ENCODE results near the gene EIF2B1.

EIF2B1 gene

DNA sequence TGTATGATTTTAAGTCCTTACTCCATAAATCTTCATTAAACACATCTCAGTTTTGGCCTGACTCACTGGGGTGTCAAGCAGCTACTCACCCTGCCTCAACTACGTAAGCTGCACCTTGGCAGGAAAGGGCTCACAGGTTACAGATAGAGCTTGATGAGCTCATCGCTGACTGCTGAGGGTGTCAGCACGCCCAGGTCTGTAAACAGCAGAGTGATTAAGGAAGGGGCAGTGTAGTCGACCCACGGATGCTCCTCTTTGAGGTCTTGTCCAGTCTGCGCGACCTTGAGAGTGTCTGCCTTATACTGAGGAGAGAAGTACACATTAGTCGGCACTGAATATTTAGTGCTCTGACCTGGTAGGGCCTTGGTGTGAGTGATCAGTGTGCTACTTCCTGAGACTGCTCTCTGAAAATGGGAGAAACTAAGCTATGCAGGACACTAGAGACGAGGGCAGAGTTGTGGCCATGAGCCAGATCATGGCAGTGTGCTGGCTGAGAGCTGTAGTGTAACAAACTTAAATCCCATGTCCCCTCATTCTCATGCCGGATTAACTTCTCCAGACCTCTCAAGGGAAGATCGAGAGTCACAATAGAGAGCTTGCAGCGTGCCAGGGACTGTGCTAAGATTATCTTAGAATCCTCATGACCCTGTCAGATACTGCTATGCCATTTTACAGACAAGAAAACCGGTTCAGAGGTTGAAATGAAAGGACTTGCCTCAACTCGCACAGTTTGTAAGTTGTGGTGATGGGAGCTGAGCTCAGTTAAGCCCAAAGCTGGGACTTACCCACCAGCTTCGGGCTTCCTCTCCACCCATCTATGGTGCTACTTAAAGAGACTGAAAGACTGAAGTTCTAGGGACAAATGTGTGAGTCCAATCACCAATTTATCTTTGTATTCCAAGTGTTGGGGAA is 11.6 kb downstream of the EIF2B1 start:
- Histone ChIP-seq H3K9me2 (replicated peaks; ENCODE audit: insufficient read depth, low read length) (no peaks in the 10 kb centered on the region), H3K4me3 (ENCODE audit: low read length) (no peak overlapping the region), H3F3A (ENCODE audit: insufficient read depth, low read length) (no peaks in the 10 kb centered on the region), H3K36me3 (replicated peaks; ENCODE audit: insufficient read depth, low read length) (no peaks in the 10 kb centered on the region), H3K9ac (ENCODE audit: low read length) (no peak overlapping the region), H4K20me1 (ENCODE audit: insufficient read depth, low read length) (no peaks in the 10 kb centered on the region), H3K27me3 (replicated peaks; ENCODE audit: insufficient read depth, low read length) (no peaks in the 10 kb centered on the region), H3K79me2 (ENCODE audit: low read length) (no peaks in the 10 kb centered on the region), H3K27ac (ENCODE audit: low read length) (no peak overlapping the region), H3K9me3 (replicated peaks; ENCODE audit: insufficient read depth, low read length) (no peaks in the 10 kb centered on the region), H2AFZ (ENCODE audit: low read length) (no peak overlapping the region), H3K4me1 (ENCODE audit: low read length) (no peaks in the 10 kb centered on the region), H3K4me2 (ENCODE audit: low read depth, low read length) (no peak overlapping the region)
- no peak for TF ChIP-seq EZH2 (optimal IDR thresholded peaks at IDR 0.05; ENCODE audit: low read depth, low read length)
- TF ChIP-seq, protein P1, sequence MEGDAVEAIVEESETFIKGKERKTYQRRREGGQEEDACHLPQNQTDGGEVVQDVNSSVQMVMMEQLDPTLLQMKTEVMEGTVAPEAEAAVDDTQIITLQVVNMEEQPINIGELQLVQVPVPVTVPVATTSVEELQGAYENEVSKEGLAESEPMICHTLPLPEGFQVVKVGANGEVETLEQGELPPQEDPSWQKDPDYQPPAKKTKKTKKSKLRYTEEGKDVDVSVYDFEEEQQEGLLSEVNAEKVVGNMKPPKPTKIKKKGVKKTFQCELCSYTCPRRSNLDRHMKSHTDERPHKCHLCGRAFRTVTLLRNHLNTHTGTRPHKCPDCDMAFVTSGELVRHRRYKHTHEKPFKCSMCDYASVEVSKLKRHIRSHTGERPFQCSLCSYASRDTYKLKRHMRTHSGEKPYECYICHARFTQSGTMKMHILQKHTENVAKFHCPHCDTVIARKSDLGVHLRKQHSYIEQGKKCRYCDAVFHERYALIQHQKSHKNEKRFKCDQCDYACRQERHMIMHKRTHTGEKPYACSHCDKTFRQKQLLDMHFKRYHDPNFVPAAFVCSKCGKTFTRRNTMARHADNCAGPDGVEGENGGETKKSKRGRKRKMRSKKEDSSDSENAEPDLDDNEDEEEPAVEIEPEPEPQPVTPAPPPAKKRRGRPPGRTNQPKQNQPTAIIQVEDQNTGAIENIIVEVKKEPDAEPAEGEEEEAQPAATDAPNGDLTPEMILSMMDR (IDR thresholded peaks at IDR 0.05; ENCODE audit: low read length), result no peak
- TF ChIP-seq EZH2phosphoT487 (IDR thresholded peaks at IDR 0.05; ENCODE audit: low read length), result no peak
- DNase-seq, result no peak

DNA sequence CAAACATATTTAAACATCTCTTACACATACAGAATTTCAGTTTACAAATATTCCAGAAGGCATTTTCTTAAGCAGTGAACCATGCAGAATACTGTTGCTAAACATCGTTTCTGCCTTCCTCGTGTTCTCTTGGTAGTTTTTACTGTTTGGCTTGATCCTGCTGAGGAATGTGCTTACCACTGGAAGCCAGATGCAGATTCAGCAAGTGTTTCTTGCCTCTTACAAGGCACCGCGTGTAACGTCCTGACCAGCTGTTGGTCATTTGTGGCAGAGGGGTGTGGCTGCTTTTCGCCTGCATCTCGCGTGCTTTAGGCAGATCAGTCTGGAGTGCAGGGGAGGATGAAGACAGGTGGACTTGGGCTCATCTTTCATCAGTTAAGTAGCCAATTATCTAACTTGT is 12.4 kb downstream of the EIF2B1 start:
- H3K4me1 ChIP-seq (ENCODE audit: low read length), result no peaks in the 10 kb centered on the region
- H3K79me2 ChIP-seq (ENCODE audit: low read length), result no peaks in the 10 kb centered on the region
- H2AFZ ChIP-seq (ENCODE audit: low read length), result no peak overlapping the region
- no peaks in the 10 kb centered on the region for H3K9me3 ChIP-seq (replicated peaks; ENCODE audit: insufficient read depth, low read length)
- no peak overlapping the region for H3K9ac ChIP-seq (ENCODE audit: low read length)
- no peaks in the 10 kb centered on the region for H3F3A ChIP-seq (ENCODE audit: insufficient read depth, low read length)
- no peak overlapping the region for H3K27ac ChIP-seq (ENCODE audit: low read length)
- H4K20me1 ChIP-seq (ENCODE audit: insufficient read depth, low read length), result no peaks in the 10 kb centered on the region
- DNase-seq, result no peak
- no peak overlapping the region for H3K4me3 ChIP-seq (ENCODE audit: low read length)
- H3K9me2 ChIP-seq (replicated peaks; ENCODE audit: insufficient read depth, low read length), result no peaks in the 10 kb centered on the region
- H3K27me3 ChIP-seq (replicated peaks; ENCODE audit: insufficient read depth, low read length), result no peaks in the 10 kb centered on the region
- H3K4me2 ChIP-seq (ENCODE audit: low read depth, low read length), result no peak overlapping the region
- no peak for TF ChIP-seq EZH2phosphoT487 (IDR thresholded peaks at IDR 0.05; ENCODE audit: low read length)
- no peak for TF ChIP-seq EZH2 (optimal IDR thresholded peaks at IDR 0.05; ENCODE audit: low read depth, low read length)
- H3K36me3 ChIP-seq (replicated peaks; ENCODE audit: insufficient read depth, low read length), result no peaks in the 10 kb centered on the region

DNA sequence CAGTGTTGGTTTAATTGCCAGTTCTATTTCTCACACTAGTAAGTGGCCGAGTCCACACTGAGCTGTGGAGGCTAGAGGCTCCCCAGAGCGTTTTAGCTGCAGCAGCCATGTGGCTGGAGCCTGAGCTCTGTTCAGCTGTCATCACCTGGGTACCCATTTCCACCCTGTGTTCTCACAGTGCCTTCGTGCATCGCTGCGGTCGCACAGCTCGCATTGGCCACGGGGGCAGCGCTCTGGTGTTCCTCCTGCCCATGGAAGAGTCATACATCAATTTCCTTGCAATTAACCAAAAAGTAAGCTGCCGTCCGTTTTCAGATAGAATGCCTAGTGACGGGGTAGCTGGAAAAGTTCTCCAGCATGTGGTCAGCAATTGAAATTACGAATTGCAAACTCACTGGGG is 15.9 kb downstream of the EIF2B1 start:
- H3K27ac ChIP-seq (ENCODE audit: low read length), result no peak overlapping the region
- no peaks in the 10 kb centered on the region for H3K79me2 ChIP-seq (ENCODE audit: low read length)
- no peak overlapping the region for H3K4me3 ChIP-seq (ENCODE audit: low read length)
- H3F3A ChIP-seq (ENCODE audit: insufficient read depth, low read length), result no peaks in the 10 kb centered on the region
- H3K9me2 ChIP-seq (replicated peaks; ENCODE audit: insufficient read depth, low read length), result no peaks in the 10 kb centered on the region
- TF ChIP-seq, protein P1 (IDR thresholded peaks at IDR 0.05; ENCODE audit: low read length), result no peak
- TF ChIP-seq EZH2phosphoT487 (IDR thresholded peaks at IDR 0.05; ENCODE audit: low read length) (no peak), EZH2 (optimal IDR thresholded peaks at IDR 0.05; ENCODE audit: low read depth, low read length) (no peak)
- DNase-seq, result no peak
- no peaks in the 10 kb centered on the region for H3K36me3 ChIP-seq (replicated peaks; ENCODE audit: insufficient read depth, low read length)
- H3K27me3 ChIP-seq (replicated peaks; ENCODE audit: insufficient read depth, low read length), result no peaks in the 10 kb centered on the region
- no peaks in the 10 kb centered on the region for H3K9me3 ChIP-seq (replicated peaks; ENCODE audit: insufficient read depth, low read length)
- no peak overlapping the region for H3K4me2 ChIP-seq (ENCODE audit: low read depth, low read length)
- no peak overlapping the region for H2AFZ ChIP-seq (ENCODE audit: low read length)
- H3K9ac ChIP-seq (ENCODE audit: low read length), result no peak overlapping the region
- no peaks in the 10 kb centered on the region for H4K20me1 ChIP-seq (ENCODE audit: insufficient read depth, low read length)
- H3K4me1 ChIP-seq (ENCODE audit: low read length), result no peaks in the 10 kb centered on the region

DNA sequence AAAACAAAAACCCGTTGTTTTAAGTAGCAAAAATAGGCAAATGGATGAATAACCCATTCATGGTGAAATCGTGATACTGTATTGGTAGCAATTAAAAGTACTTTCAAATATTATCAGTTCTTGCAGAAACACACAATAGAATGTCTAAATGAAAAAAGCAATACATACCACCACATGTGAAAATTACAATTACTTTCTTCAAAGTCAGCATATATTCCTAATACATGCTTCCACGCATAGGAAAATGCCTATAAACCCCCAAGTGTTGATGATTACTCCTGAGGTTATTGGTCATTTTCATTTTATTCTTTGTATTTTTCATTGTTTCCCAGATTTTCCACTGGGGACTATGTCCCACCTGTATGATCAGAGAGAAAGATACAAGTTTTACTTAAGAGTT is 16.3 kb downstream of the EIF2B1 start:
- Histone ChIP-seq H3K36me3 (replicated peaks; ENCODE audit: insufficient read depth, low read length) (no peaks in the 10 kb centered on the region), H3K9me2 (replicated peaks; ENCODE audit: insufficient read depth, low read length) (no peaks in the 10 kb centered on the region), H3K4me3 (ENCODE audit: low read length) (no peak overlapping the region), H3K4me1 (ENCODE audit: low read length) (no peaks in the 10 kb centered on the region), H4K20me1 (ENCODE audit: insufficient read depth, low read length) (no peaks in the 10 kb centered on the region), H3K9me3 (replicated peaks; ENCODE audit: insufficient read depth, low read length) (no peaks in the 10 kb centered on the region), H3K27ac (ENCODE audit: low read length) (no peak overlapping the region), H3K9ac (ENCODE audit: low read length) (no peak overlapping the region), H3F3A (ENCODE audit: insufficient read depth, low read length) (no peaks in the 10 kb centered on the region), H3K27me3 (replicated peaks; ENCODE audit: insufficient read depth, low read length) (no peaks in the 10 kb centered on the region), H2AFZ (ENCODE audit: low read length) (no peak overlapping the region), H3K4me2 (ENCODE audit: low read depth, low read length) (no peak overlapping the region), H3K79me2 (ENCODE audit: low read length) (no peaks in the 10 kb centered on the region)
- DNase-seq, result no peak
- TF ChIP-seq, protein P1 (IDR thresholded peaks at IDR 0.05; ENCODE audit: low read length), result no peak
- TF ChIP-seq EZH2phosphoT487 (IDR thresholded peaks at IDR 0.05; ENCODE audit: low read length) (no peak), EZH2 (optimal IDR thresholded peaks at IDR 0.05; ENCODE audit: low read depth, low read length) (no peak)

Data from MM.1S (cell line).